HEK293 (cell line): Measurements from ENCODE around the gene RUNX1.

ENCODE experiments used
- CTCF ChIA-PET: fragments of 350-600 bp; formaldehyde crosslinking; extraction: SDS; loops from one replicate; lab custom pipeline; 2021; ENCODE audit warnings: antibody characterized with exemption; lab: Yijun Ruan, JAX
- POLR2A ChIA-PET: fragments of 300-600 bp; formaldehyde crosslinking; extraction: SDS; loops from one replicate; lab custom pipeline; 2020; ENCODE audit warnings: antibody characterized with exemption, inconsistent platforms; lab: Yijun Ruan, JAX
- H3K27ac ChIP-seq: fragments of 200-500 bp; sonication (Bioruptor generic); 2 replicates; pipeline ENCODE4 v1.5.1; 2014; ENCODE audit warnings: low read depth, low read length, control low read depth, inconsistent platforms; ENCODE audit errors: extremely low read depth
- H3K36me3 ChIP-seq, 2 experiments: fragments of 200-500 bp in 1 of 2; sonication (Bioruptor generic) in 1 of 2; 1 replicate in 1 of 2; 2 replicates in 1 of 2; pipeline ENCODE4 v1.5.1; 2014 to 2017; ENCODE audit warnings: inconsistent platforms in 2 of 2, low read length in 2 of 2; ENCODE audit not compliant: control insufficient read depth in 2 of 2, insufficient read depth in 1 of 2
- H3K4me1 ChIP-seq: fragments of 200-500 bp; sonication (Bioruptor generic); 2 replicates; pipeline ENCODE4 v1.5.1; 2014; ENCODE audit warnings: mild to moderate bottlenecking, low read length, inconsistent platforms; ENCODE audit not compliant: control insufficient read depth, insufficient read depth
- H3K4me3 ChIP-seq: 2 replicates; pipeline ENCODE4 v1.5.1; 2011; ENCODE audit warnings: low read depth, mild to moderate bottlenecking, control low read depth, low read length, moderate library complexity
- H3K9me3 ChIP-seq: fragments of 200-500 bp; sonication (Bioruptor generic); 2 replicates; pipeline ENCODE4 v1.5.1; 2014; ENCODE audit warnings: low read depth, low read length, inconsistent platforms; ENCODE audit not compliant: control insufficient read depth, insufficient read depth
- ATF2 ChIP-seq: fragments of 450-650 bp; formaldehyde crosslinking; IDR thresholded peaks from 2 replicates; pipeline ENCODE4 v1.5.1; 2016; ENCODE audit warnings: missing biosample characterization, missing genetic modification characterization, low read depth
- FEZF1 ChIP-seq: fragments of 450-650 bp; formaldehyde crosslinking; IDR thresholded peaks from 2 replicates; pipeline ENCODE4 v1.5.1; 2016; ENCODE audit warnings: missing biosample characterization, missing genetic modification characterization
- GLI4 ChIP-seq: fragments of 450-650 bp; formaldehyde crosslinking; IDR thresholded peaks from 2 replicates; pipeline ENCODE4 v1.5.1; 2016; ENCODE audit warnings: missing biosample characterization, missing genetic modification characterization
- GLIS1 ChIP-seq: fragments of 450-650 bp; formaldehyde crosslinking; IDR thresholded peaks from 2 replicates; pipeline ENCODE4 v1.5.1; 2016; ENCODE audit warnings: missing biosample characterization, missing genetic modification characterization
- HOXC10 ChIP-seq: sonication (generic); formaldehyde crosslinking; IDR thresholded peaks from 2 replicates; pipeline ENCODE4 v1.8.1; 2023; ENCODE audit warnings: mild to moderate bottlenecking, missing genetic modification reagents
- KLF8 ChIP-seq: fragments of 450-650 bp; formaldehyde crosslinking; IDR thresholded peaks from 2 replicates; pipeline ENCODE4 v1.5.1; 2016; ENCODE audit warnings: missing biosample characterization, missing genetic modification characterization
- PATZ1 ChIP-seq: fragments of 450-650 bp; formaldehyde crosslinking; IDR thresholded peaks from 2 replicates; pipeline ENCODE4 v1.5.1; 2016; ENCODE audit warnings: missing biosample characterization, missing genetic modification characterization
- SP2 ChIP-seq: fragments of 450-650 bp; formaldehyde crosslinking; IDR thresholded peaks from 2 replicates; pipeline ENCODE4 v1.5.1; 2016; ENCODE audit warnings: missing biosample characterization, missing genetic modification characterization
- SP7 ChIP-seq: fragments of 450-650 bp; formaldehyde crosslinking; IDR thresholded peaks from 2 replicates; pipeline ENCODE4 v1.5.1; 2016; ENCODE audit warnings: missing biosample characterization, missing genetic modification characterization
- ZBTB11 ChIP-seq: fragments of 450-650 bp; formaldehyde crosslinking; conservative IDR thresholded peaks from 2 replicates; pipeline ENCODE4 v1.5.1; 2016; ENCODE audit warnings: low read depth, missing biosample characterization, missing genetic modification characterization
- ZBTB17 ChIP-seq: fragments of 450-650 bp; formaldehyde crosslinking; IDR thresholded peaks from 2 replicates; pipeline ENCODE4 v1.5.1; 2016; ENCODE audit warnings: missing biosample characterization, missing genetic modification characterization
- ZBTB48 ChIP-seq: fragments of 450-650 bp; formaldehyde crosslinking; IDR thresholded peaks from 2 replicates; pipeline ENCODE4 v1.5.1; 2016; ENCODE audit warnings: missing biosample characterization, missing genetic modification characterization
- ZEB2 ChIP-seq: fragments of 450-650 bp; formaldehyde crosslinking; IDR thresholded peaks from 2 replicates; pipeline ENCODE4 v1.5.1; 2016; ENCODE audit warnings: missing biosample characterization, missing genetic modification characterization
- ZNF140 ChIP-seq: fragments of 450-650 bp; formaldehyde crosslinking; IDR thresholded peaks from 2 replicates; pipeline ENCODE4 v1.5.1; 2016; ENCODE audit warnings: missing biosample characterization, missing genetic modification characterization
- ZNF221 ChIP-seq: fragments of 450-650 bp; formaldehyde crosslinking; IDR thresholded peaks from 2 replicates; pipeline ENCODE4 v1.5.1; 2017; ENCODE audit warnings: missing biosample characterization, missing genetic modification characterization, borderline replicate concordance
- ZNF335 ChIP-seq: fragments of 450-650 bp; formaldehyde crosslinking; conservative IDR thresholded peaks from 2 replicates; pipeline ENCODE4 v1.5.1; 2016; ENCODE audit warnings: missing biosample characterization, missing genetic modification characterization
- ZNF341 ChIP-seq: fragments of 450-650 bp; formaldehyde crosslinking; IDR thresholded peaks from 2 replicates; pipeline ENCODE4; 2016; ENCODE audit warnings: low read depth, missing biosample characterization, missing genetic modification characterization
- ZNF394 ChIP-seq: fragments of 450-650 bp; formaldehyde crosslinking; IDR thresholded peaks from 2 replicates; pipeline ENCODE4 v1.5.1; 2016; ENCODE audit warnings: missing biosample characterization, missing genetic modification characterization, mild to moderate bottlenecking, moderate library complexity, borderline replicate concordance
- ZNF518A ChIP-seq: fragments of 450-650 bp; formaldehyde crosslinking; conservative IDR thresholded peaks from 2 replicates; pipeline ENCODE4 v1.5.1; 2016; ENCODE audit warnings: low read depth, missing biosample characterization, missing genetic modification characterization
- ZNF768 ChIP-seq: fragments of 450-650 bp; formaldehyde crosslinking; IDR thresholded peaks from 2 replicates; pipeline ENCODE4 v1.5.1; 2018; ENCODE audit warnings: missing biosample characterization, mild to moderate bottlenecking, missing genetic modification characterization
- ZNF776 ChIP-seq: fragments of 450-650 bp; formaldehyde crosslinking; IDR thresholded peaks from 2 replicates; pipeline ENCODE4 v1.5.0; 2017; ENCODE audit warnings: missing biosample characterization, missing genetic modification characterization, borderline replicate concordance
- ZNF777 ChIP-seq: fragments of 450-650 bp; formaldehyde crosslinking; IDR thresholded peaks from 2 replicates; pipeline ENCODE4 v1.5.1; 2017; ENCODE audit warnings: missing biosample characterization, missing genetic modification characterization, borderline replicate concordance
- ZNF785 ChIP-seq: fragments of 450-650 bp; formaldehyde crosslinking; IDR thresholded peaks from 2 replicates; pipeline ENCODE4 v1.5.1; 2016; ENCODE audit warnings: missing biosample characterization, missing genetic modification characterization
- ZSCAN4 ChIP-seq: fragments of 450-650 bp; formaldehyde crosslinking; IDR thresholded peaks from 2 replicates; pipeline ENCODE4 v1.5.1; 2017; ENCODE audit warnings: missing biosample characterization, missing genetic modification characterization

The RUNX1 gene

GRCh38 chr21:34745557-34746255 is 303.4 kb downstream of the RUNX1 start:
- ChIA-PET POLR2A (interaction anchor here (0.7 to 1.5 kb wide), 6 partner anchors 66 to 1094 kb away, joined by 3 to 45 read pairs (median 6); no protein-coding TSS in a partner anchor), CTCF (interaction anchor here (0.5 to 4.8 kb wide), 77 partner anchors 10 to 1359 kb away, joined by 3 to 40 read pairs (median 4); no protein-coding TSS in a partner anchor)
- Histone ChIP-seq H3K36me3 (no peaks in the 10 kb centered on the region), H3K9me3 (no peaks in the 10 kb centered on the region), H3K4me3 (no peak overlapping the region), H3K4me1 (no peaks in the 10 kb centered on the region), H3K27ac (no peak overlapping the region)
- 0 out of 2 replicates have a peak, but pooled peaks have one; percentile 12 for TF ChIP-seq PATZ1 (tag by site-specific recombination)
- peak; percentile 69 for TF ChIP-seq ZNF518A (tag by site-specific recombination)
- TF ChIP-seq KLF8 (tag by site-specific recombination), result peak; percentile 58; the same call in 1 of the 2 replicates
- no peak; the same call in 1 of the 2 replicates for TF ChIP-seq ZNF140 (tag by site-specific recombination)
- TF ChIP-seq ZNF394 (tag by site-specific recombination), result peak; percentile 39; the same call in 1 of the 2 replicates
- peak; percentile 71; the same call in 1 of the 2 replicates for TF ChIP-seq ZNF785 (tag by site-specific recombination)
- TF ChIP-seq ZEB2 (tag by site-specific recombination), result peak; percentile 51; the same call in 1 of the 2 replicates
- 0 out of 2 replicates have a peak, but pooled peaks have one; percentile 18 for TF ChIP-seq SP2 (tag by site-specific recombination)
- TF ChIP-seq GLI4 (tag by site-specific recombination), result no peak
- peak; percentile 43; the same call in 1 of the 2 replicates for TF ChIP-seq ZBTB17 (tag by site-specific recombination)
- no peak for TF ChIP-seq FEZF1 (tag by site-specific recombination)
- TF ChIP-seq ZSCAN4 (tag by site-specific recombination), result peak; percentile 61; the same call in 1 of the 2 replicates
- TF ChIP-seq ZNF776, result no peak
- TF ChIP-seq ZBTB11 (tag by site-specific recombination), result no peak
- peak; percentile 32; the same call in 1 of the 2 replicates for TF ChIP-seq GLIS1 (tag by site-specific recombination)
- no peak for TF ChIP-seq ZNF221
- TF ChIP-seq ZBTB48, result 0 out of 2 replicates have a peak, but pooled peaks have one; percentile 28
- TF ChIP-seq ZNF341 (tag by site-specific recombination), result no peak
- no peak; the same call in 1 of the 2 replicates for TF ChIP-seq ZNF335 (tag by site-specific recombination)
- peak; percentile 43 for TF ChIP-seq SP7 (tag by site-specific recombination)
- TF ChIP-seq HOXC10 (CRISPR knock-in tag), result no peak
- no peak for TF ChIP-seq ATF2
- no peak for TF ChIP-seq ZNF768 (tag by site-specific recombination)
- no peak for TF ChIP-seq ZNF777 (tag by site-specific recombination)
